ENCODE results near the gene KRTAP5-10.

GRCh38 chr11:71574418-71574817, 9.1 kb downstream of the KRTAP5-10 start:
- no peak for TF ChIP-seq CTCF (IDR thresholded peaks at IDR 0.05)
- TF ChIP-seq POLR2A (IDR thresholded peaks at IDR 0.05) = no peak
